Activated CD4-positive, alpha-beta T cell treated with anti-CD3 and anti-CD28 coated beads, Interleukin-2, amount 10 ng/mL, durations not matched to agents 24 days and 14 days (primary cell): Measurements from ENCODE around the gene DDX60. TPM values are rescaled to one million over a fixed set of nuclear protein-coding genes. Genes with fewer than 3 reads are reported as not detected.
"Not testable (repeated sequence)": the region's sequence is repeated elsewhere in the genome, so short reads cannot be mapped to it uniquely, and the experiment has no call there.

Experiments
- DNase-seq: peaks from one replicate; pipeline ENCODE4 v3.0.0; 2022
- H3K27ac Mint-ChIP-seq: one replicate; pipeline ENCODE4 v1.8.0; 2022; ENCODE audit warnings: mild to moderate bottlenecking, mixed read lengths
- H3K27me3 Mint-ChIP-seq: one replicate; pipeline ENCODE4 v1.8.0; 2022; ENCODE audit warnings: mixed read lengths
- H3K36me3 Mint-ChIP-seq: one replicate; pipeline ENCODE4 v1.8.0; 2022; ENCODE audit warnings: low read depth, mild to moderate bottlenecking, mixed read lengths
- H3K4me1 Mint-ChIP-seq: one replicate; pipeline ENCODE4 v1.8.0; 2021; ENCODE audit warnings: mixed read lengths
- H3K4me3 Mint-ChIP-seq: one replicate; pipeline ENCODE4 v1.8.0; 2022; ENCODE audit warnings: mild to moderate bottlenecking, moderate library complexity, mixed read lengths
- H3K9me3 Mint-ChIP-seq: one replicate; pipeline ENCODE4 v1.8.0; 2021; ENCODE audit warnings: mixed read lengths
- intact Hi-C: fragments of 100-400 bp; cut with micrococcal nuclease; formaldehyde crosslinking; loops from one replicate; pipeline ENCODE4 v1.15.1; 2023
- total RNA-seq: library from RNA; stranded (reverse); gene quantifications from 2 replicates; pipeline ENCODE4 v1.2.3, GENCODE V29; 2022

DDX60 gene, protein sequence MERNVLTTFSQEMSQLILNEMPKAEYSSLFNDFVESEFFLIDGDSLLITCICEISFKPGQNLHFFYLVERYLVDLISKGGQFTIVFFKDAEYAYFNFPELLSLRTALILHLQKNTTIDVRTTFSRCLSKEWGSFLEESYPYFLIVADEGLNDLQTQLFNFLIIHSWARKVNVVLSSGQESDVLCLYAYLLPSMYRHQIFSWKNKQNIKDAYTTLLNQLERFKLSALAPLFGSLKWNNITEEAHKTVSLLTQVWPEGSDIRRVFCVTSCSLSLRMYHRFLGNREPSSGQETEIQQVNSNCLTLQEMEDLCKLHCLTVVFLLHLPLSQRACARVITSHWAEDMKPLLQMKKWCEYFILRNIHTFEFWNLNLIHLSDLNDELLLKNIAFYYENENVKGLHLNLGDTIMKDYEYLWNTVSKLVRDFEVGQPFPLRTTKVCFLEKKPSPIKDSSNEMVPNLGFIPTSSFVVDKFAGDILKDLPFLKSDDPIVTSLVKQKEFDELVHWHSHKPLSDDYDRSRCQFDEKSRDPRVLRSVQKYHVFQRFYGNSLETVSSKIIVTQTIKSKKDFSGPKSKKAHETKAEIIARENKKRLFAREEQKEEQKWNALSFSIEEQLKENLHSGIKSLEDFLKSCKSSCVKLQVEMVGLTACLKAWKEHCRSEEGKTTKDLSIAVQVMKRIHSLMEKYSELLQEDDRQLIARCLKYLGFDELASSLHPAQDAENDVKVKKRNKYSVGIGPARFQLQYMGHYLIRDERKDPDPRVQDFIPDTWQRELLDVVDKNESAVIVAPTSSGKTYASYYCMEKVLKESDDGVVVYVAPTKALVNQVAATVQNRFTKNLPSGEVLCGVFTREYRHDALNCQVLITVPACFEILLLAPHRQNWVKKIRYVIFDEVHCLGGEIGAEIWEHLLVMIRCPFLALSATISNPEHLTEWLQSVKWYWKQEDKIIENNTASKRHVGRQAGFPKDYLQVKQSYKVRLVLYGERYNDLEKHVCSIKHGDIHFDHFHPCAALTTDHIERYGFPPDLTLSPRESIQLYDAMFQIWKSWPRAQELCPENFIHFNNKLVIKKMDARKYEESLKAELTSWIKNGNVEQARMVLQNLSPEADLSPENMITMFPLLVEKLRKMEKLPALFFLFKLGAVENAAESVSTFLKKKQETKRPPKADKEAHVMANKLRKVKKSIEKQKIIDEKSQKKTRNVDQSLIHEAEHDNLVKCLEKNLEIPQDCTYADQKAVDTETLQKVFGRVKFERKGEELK (N-terminal part only)
- 15.2 and 17.6 TPM in 2 replicates for total RNA-seq

DNA sequence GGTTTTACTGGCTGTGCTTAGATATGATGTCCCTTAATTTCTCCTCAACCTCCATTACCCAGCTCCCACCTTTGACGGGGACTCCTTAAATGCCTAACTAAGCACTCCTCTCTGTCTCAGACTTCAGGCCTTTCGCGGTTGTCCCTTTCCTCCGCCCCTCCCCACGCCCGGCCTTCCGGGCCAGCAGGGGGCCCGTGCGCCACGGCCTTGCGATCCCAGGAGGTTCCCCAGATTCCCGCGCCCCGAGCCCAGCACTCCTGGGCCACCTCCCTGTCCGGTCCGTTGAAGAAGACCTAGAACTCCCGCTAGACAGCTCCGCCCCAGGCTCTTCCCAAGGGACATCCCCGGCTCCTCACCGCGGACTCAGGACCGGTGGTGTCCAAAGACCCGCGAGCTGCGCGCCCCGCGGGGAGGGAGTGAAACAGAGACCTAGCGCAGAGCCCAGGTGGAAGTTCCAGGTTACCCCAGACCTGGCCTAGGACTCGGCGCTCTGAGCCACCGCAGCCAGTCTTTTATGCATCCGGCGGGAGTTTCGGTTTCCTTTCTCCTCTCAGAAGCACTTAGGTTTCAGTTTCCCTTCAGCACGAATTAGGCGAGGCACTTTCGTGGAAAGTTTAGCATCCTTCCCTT, at the start of gene DDX60:
DDX60 (minus strand) TSS at position 487 of the 630 bp plus-strand sequence. CDS start 7,493 bp downstream, outside the sequence.
- intact Hi-C loops, result loop anchor here (1.0 to 10.0 kb wide), 6 partner anchors 11 to 1436 kb away; partner anchors contain the start of genes CBR4, DDX60L, HPF1 and NEK1
- Mint-ChIP-seq H3K27ac (peak within 1 kb of the TSS; percentile 96), H3K4me1 (peaks cover 51% of the 10 kb centered on the region), H3K27me3 (no peaks in the 10 kb centered on the region), H3K4me3 (peak within 1 kb of the TSS; percentile 83), H3K36me3 (peaks cover 33% of the 10 kb centered on the region), H3K9me3 (peaks cover 16% of the 10 kb centered on the region)
- peak; percentile 96 for DNase-seq

DNA sequence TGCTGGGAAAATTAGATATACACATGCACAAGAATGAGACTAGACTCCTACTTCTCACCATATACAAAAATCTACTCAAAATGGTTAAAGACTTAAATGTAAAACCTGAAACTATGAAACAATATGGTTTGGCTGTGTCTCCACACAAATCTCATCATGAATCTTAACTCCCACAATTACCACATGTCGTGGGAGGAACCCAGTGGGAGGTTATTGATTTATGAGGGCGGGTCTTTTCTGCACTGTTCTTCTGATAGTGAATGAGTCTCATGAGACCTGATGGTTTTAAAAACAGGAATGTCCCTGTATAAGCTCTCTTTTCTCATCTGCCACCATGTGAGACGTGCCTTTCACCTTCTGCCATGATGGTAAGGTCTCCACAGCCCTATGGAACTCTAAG, 48.5 kb upstream of the DDX60 start:
- Mint-ChIP-seq H3K4me1 (peaks cover 14% of the 10 kb centered on the region), H3K36me3 (peaks cover 80% of the 10 kb centered on the region), H3K9me3 (peaks cover 20% of the 10 kb centered on the region), H3K4me3 (no peak overlapping the region), H3K27me3 (no peaks in the 10 kb centered on the region), H3K27ac (no peak overlapping the region)
- DNase-seq, result no peak
- intact Hi-C loops, result no loop called here

GRCh38 chr4:168362025-168362401, 43.5 kb upstream of the DDX60 start:
- no peak overlapping the region for H3K27ac Mint-ChIP-seq
- H3K4me1 Mint-ChIP-seq, result peaks cover 14% of the 10 kb centered on the region
- H3K4me3 Mint-ChIP-seq, result no peak overlapping the region
- no peak for DNase-seq
- intact Hi-C loops, result no loop called here
- peaks cover 27% of the 10 kb centered on the region for H3K9me3 Mint-ChIP-seq
- peaks cover 80% of the 10 kb centered on the region for H3K36me3 Mint-ChIP-seq
- no peaks in the 10 kb centered on the region for H3K27me3 Mint-ChIP-seq

DNA sequence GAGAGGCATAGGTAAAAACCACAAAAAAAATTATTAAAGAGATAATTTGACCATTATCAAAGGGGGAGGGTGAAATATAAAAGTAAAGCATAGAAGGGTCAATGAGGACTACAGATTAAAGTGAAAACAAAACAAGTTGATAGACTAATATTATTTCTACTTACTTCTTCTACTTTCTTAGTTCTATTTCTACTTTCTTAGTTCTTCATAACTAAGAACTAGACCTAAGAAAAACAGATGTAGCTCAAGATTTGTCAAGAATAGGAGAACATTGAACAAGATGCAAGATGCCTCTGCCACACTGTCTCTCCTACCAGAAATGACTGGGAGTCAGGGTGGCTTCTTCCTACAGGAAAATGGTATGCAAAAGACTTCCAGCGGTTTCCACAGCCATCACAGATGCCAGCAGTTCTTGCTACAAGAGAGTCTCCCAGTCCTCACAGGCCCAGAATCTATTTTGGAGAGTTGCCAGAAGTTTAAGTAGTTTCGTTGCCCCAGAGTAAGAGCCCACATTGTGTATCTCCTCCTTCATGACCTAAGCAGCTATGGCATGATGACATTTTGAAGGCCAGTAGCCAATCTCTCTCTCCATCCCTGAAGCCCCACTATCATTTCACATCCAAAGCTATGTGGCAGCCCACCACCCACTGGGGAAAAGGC, 42.9 kb upstream of the DDX60 start:
- Mint-ChIP-seq H3K4me1 (peaks cover 15% of the 10 kb centered on the region), H3K27ac (no peak overlapping the region), H3K36me3 (peaks cover 83% of the 10 kb centered on the region), H3K27me3 (no peaks in the 10 kb centered on the region), H3K9me3 (peaks cover 27% of the 10 kb centered on the region), H3K4me3 (no peak overlapping the region)
- intact Hi-C loops, result no loop called here
- DNase-seq, result no peak

DNA sequence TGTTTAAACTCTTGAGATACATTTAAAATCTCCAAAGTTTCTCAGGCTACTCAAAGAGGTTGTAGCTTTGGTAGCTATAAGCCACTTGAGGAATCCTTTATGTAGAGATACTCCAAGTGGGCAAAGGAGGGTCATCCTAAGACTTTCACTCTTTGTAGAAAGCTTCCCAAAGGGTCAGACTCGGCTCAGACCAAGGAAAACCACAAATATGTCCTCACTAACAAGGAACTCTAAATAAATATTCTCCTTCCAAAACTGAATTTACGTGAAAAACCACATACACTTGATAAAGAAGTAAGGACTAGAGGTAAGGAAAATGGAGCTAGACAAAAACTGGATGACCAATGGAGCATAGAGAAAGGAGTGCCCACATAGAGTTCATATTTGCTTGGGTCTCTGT, 41.7 kb upstream of the DDX60 start:
- Mint-ChIP-seq H3K27ac (no peak overlapping the region), H3K4me1 (peaks cover 15% of the 10 kb centered on the region), H3K36me3 (peaks cover 79% of the 10 kb centered on the region), H3K27me3 (no peaks in the 10 kb centered on the region), H3K9me3 (peaks cover 27% of the 10 kb centered on the region), H3K4me3 (no peak overlapping the region)
- DNase-seq, result no peak
- intact Hi-C loops, result no loop called here

DNA sequence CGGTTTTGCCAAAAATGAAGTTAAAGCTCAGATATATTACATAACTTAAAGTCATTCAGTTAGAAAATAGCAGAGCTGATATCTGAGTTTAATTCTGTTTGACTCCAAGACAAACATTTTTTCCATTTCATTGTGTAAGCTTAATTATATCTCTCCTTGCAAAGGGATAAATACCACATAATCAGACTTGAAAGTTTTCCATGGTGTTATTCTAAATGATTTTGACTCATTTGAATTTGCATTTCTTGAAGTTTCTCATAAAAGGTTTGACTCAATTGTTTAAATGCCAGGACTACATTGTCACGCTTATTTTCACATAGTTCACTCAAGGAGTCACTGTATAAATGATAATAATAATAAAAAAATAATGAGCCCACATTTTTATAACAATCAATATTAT, 39.4 kb upstream of the DDX60 start:
- peaks cover 21% of the 10 kb centered on the region for H3K9me3 Mint-ChIP-seq
- H3K4me1 Mint-ChIP-seq, result peaks cover 7% of the 10 kb centered on the region
- intact Hi-C loops, result no loop called here
- H3K4me3 Mint-ChIP-seq, result no peak overlapping the region
- H3K36me3 Mint-ChIP-seq, result peaks cover 67% of the 10 kb centered on the region
- no peaks in the 10 kb centered on the region for H3K27me3 Mint-ChIP-seq
- no peak for DNase-seq
- H3K27ac Mint-ChIP-seq, result no peak overlapping the region

DNA sequence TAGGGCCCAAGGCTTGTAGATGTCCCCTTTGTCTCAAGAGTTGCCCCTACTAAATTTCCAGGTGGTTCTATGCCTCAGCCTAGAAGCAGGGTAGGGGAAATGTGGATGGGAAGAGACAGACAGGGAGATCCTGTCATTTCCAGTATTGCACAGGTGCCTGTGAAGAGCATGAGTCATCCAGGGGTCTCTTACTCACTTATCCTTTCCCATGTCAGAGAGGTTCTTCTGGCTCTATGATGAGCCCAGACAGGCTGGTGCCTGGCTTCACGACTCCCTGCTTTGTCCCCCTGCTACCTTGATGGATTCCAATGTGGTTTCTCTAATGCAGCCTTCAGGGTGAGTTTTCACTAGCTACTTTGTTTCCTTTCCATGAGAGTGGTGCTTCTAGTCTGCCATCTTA, 35.2 kb upstream of the DDX60 start:
- no peak for DNase-seq
- intact Hi-C loops, result no loop called here
- peaks cover 39% of the 10 kb centered on the region for H3K36me3 Mint-ChIP-seq
- H3K9me3 Mint-ChIP-seq, result peaks cover 27% of the 10 kb centered on the region
- H3K27ac Mint-ChIP-seq, result no peak overlapping the region
- H3K4me1 Mint-ChIP-seq, result peaks cover 4% of the 10 kb centered on the region
- H3K4me3 Mint-ChIP-seq, result no peak overlapping the region
- no peaks in the 10 kb centered on the region for H3K27me3 Mint-ChIP-seq

DNA sequence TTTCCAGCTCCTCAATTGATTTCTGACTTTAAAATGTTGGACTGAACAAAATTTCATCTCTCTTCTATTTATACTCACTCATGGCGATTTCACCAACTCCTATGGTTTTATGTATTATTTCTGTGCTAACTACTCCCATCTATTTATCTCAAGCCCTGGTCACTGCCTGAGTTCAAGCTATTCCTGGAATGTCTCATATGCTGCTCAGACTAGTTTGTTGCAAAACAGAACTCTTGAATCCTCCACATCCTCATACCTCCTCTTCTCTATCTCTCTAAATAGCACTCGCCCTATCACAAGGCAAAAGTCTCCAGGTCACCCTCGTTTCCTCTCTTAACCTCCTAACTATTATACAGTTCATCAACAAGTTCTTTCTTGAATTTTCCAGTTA, 19.0 kb upstream of the DDX60 start:
- intact Hi-C loops, result no loop called here
- Mint-ChIP-seq H3K4me1 (no peaks in the 10 kb centered on the region), H3K36me3 (peaks cover 4% of the 10 kb centered on the region), H3K9me3 (peaks cover 13% of the 10 kb centered on the region), H3K4me3 (no peak overlapping the region), H3K27me3 (peaks cover 3% of the 10 kb centered on the region), H3K27ac (no peak overlapping the region)
- DNase-seq, result no peak

- H3K4me1 Mint-ChIP-seq, result no peaks in the 10 kb centered on the region
- no peak overlapping the region for H3K4me3 Mint-ChIP-seq
- no peak for DNase-seq
- peaks cover 5% of the 10 kb centered on the region for H3K36me3 Mint-ChIP-seq
- H3K27ac Mint-ChIP-seq, result no peak overlapping the region
- intact Hi-C loops, result no loop called here
- peaks cover 3% of the 10 kb centered on the region for H3K27me3 Mint-ChIP-seq
- H3K9me3 Mint-ChIP-seq, result peaks cover 9% of the 10 kb centered on the region
Measured at GRCh38 chr4:168336837-168337549, 18.4 kb upstream of the DDX60 start.

DNA sequence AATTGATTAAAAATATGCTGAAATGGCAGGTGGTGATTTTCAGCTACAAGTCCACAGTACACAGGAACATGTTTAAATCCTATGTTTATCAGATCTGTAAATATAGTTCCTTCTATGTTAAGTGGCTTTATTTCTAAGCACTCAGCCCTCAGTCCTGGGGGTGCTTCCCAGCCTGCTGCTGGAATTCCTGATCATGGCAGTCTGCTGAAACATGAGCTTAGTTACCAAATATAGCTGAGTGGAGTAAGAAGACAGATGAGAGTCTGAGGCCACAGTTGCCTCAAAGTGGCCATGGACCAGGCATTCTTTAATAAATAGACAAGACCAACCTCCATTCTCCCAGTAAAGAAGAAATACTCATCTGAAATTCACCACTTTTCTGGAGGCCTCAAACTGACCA, 17.1 kb upstream of the DDX60 start:
- Mint-ChIP-seq H3K9me3 (no peaks in the 10 kb centered on the region), H3K27ac (no peak overlapping the region), H3K27me3 (no peaks in the 10 kb centered on the region), H3K36me3 (peaks cover 3% of the 10 kb centered on the region), H3K4me3 (no peak overlapping the region), H3K4me1 (no peaks in the 10 kb centered on the region)
- intact Hi-C loops, result no loop called here
- no peak for DNase-seq

GRCh38 chr4:168334053-168334452, 15.5 kb upstream of the DDX60 start:
- intact Hi-C loops, result no loop called here
- DNase-seq, result no peak
- H3K9me3 Mint-ChIP-seq, result no peaks in the 10 kb centered on the region
- no peak overlapping the region for H3K4me3 Mint-ChIP-seq
- no peaks in the 10 kb centered on the region for H3K4me1 Mint-ChIP-seq
- H3K27ac Mint-ChIP-seq, result no peak overlapping the region
- H3K36me3 Mint-ChIP-seq, result peaks cover 3% of the 10 kb centered on the region
- H3K27me3 Mint-ChIP-seq, result peaks cover 7% of the 10 kb centered on the region

DNA sequence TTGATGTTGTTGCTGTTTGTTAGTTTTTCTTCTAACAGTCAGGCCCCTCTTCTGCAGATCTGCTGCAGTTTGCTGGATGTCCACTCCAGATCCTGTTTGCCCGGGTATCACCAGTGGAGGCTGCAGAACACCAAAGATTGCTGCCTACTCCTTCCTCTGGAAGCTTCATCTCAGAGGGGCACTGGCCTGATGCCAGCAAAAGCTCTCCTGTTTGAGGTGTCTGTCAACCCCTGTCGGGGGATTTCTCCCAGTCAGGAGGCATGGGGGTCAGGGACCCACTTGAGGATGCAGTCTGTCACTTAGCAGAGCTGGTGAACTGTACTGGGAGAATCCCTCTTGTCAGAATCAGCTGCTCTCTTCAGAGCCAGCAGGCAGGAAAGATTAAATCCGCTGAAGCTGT, 12.0 kb upstream of the DDX60 start:
- H3K4me3 Mint-ChIP-seq, H3K36me3 Mint-ChIP-seq, H3K27ac Mint-ChIP-seq, DNase-seq, intact Hi-C loops, H3K27me3 Mint-ChIP-seq, H3K4me1 Mint-ChIP-seq: not testable (repeated sequence)
- peaks cover 14% of the 10 kb centered on the region for H3K9me3 Mint-ChIP-seq
